H9 (cell line): Measurements from ENCODE around the gene TMEM174. TPM values are rescaled to one million over a fixed set of nuclear protein-coding genes. Genes with fewer than 3 reads are reported as not detected.

ENCODE experiments used
- DNase-seq: peaks from one replicate; pipeline ENCODE4 v3.0.0-alpha.2; 2017
- H2AFZ ChIP-seq: one replicate; pipeline ENCODE4 v1.6.1; 2013; ENCODE audit warnings: mild to moderate bottlenecking, low read length, control low read depth, moderate library complexity
- H2AK5ac ChIP-seq: 2 replicates; pipeline ENCODE4 v1.6.1; 2013; ENCODE audit warnings: low read length, control low read depth, mixed read lengths; ENCODE audit not compliant: insufficient read length
- H2BK120ac ChIP-seq: one replicate; pipeline ENCODE4 v1.6.1; 2013; ENCODE audit warnings: low read depth, mild to moderate bottlenecking, low read length, control low read depth, inconsistent platforms; ENCODE audit not compliant: poor library complexity, severe bottlenecking
- H2BK12ac ChIP-seq: 2 replicates; pipeline ENCODE4 v1.6.1; 2013; ENCODE audit warnings: low read length, control low read depth, mixed read lengths, low read depth; ENCODE audit not compliant: insufficient read length
- H2BK15ac ChIP-seq: 2 replicates; pipeline ENCODE4 v1.6.1; 2013; ENCODE audit warnings: low read depth, low read length, control low read depth
- H2BK20ac ChIP-seq: one replicate; pipeline ENCODE4 v1.6.1; 2013; ENCODE audit warnings: low read depth, mild to moderate bottlenecking, low read length, control low read depth, inconsistent platforms; ENCODE audit not compliant: poor library complexity, severe bottlenecking
- H2BK5ac ChIP-seq: 2 replicates; pipeline ENCODE4 v1.6.1; 2013; ENCODE audit warnings: low read length, control low read depth, mixed read lengths; ENCODE audit not compliant: insufficient read length
- H3K14ac ChIP-seq: 2 replicates; pipeline ENCODE4 v1.6.1; 2013; ENCODE audit warnings: low read length, control low read depth; ENCODE audit not compliant: insufficient read depth
- H3K18ac ChIP-seq: 2 replicates; pipeline ENCODE4 v1.6.1; 2013; ENCODE audit warnings: low read depth, mild to moderate bottlenecking, mixed read lengths, low read length, control low read depth; ENCODE audit not compliant: insufficient read length
- H3K23ac ChIP-seq: 2 replicates; pipeline ENCODE4 v1.6.1; 2013; ENCODE audit warnings: low read length, control low read depth, mixed read lengths, low read depth; ENCODE audit not compliant: insufficient read length
- H3K23me2 ChIP-seq: 2 replicates; pipeline ENCODE4 v1.6.1; 2013; ENCODE audit warnings: low read depth, mild to moderate bottlenecking, mixed read lengths, low read length, control low read depth; ENCODE audit not compliant: insufficient read length, poor library complexity, severe bottlenecking
- H3K27ac ChIP-seq: 2 replicates; pipeline ENCODE4 v1.5.1; 2013; ENCODE audit warnings: low read length, control low read depth, mixed read lengths, low read depth; ENCODE audit not compliant: insufficient read length
- H3K27me3 ChIP-seq: 2 replicates; pipeline ENCODE4 v1.6.1; 2013; ENCODE audit warnings: low read length, control low read depth, inconsistent platforms; ENCODE audit not compliant: insufficient read depth
- H3K4ac ChIP-seq: 2 replicates; pipeline ENCODE4 v1.6.1; 2013; ENCODE audit warnings: low read depth, mild to moderate bottlenecking, control low read depth, inconsistent platforms, low read length, moderate library complexity
- H3K4me1 ChIP-seq: 2 replicates; pipeline ENCODE4 v1.6.1; 2013; ENCODE audit warnings: low read length, control low read depth, inconsistent platforms; ENCODE audit not compliant: insufficient read depth
- H3K4me2 ChIP-seq: 2 replicates; pipeline ENCODE4 v1.6.1; 2013; ENCODE audit warnings: low read length, control low read depth, mixed read lengths; ENCODE audit not compliant: insufficient read length, insufficient read depth
- H3K56ac ChIP-seq: 2 replicates; pipeline ENCODE4 v1.6.1; 2013; ENCODE audit warnings: low read depth, mild to moderate bottlenecking, mixed read lengths, low read length, control low read depth; ENCODE audit not compliant: insufficient read length
- H3K79me1 ChIP-seq: 2 replicates; pipeline ENCODE4 v1.6.1; 2013; ENCODE audit warnings: low read depth, mild to moderate bottlenecking, moderate library complexity, low read length, control low read depth, inconsistent platforms; ENCODE audit not compliant: insufficient read depth, poor library complexity, severe bottlenecking
- H3K79me2 ChIP-seq: 2 replicates; pipeline ENCODE4 v1.6.1; 2013; ENCODE audit warnings: low read length, control low read depth, inconsistent platforms; ENCODE audit not compliant: insufficient read depth
- H3K9ac ChIP-seq: 2 replicates; pipeline ENCODE4 v1.6.1; 2013; ENCODE audit warnings: low read length, control low read depth, mixed read lengths; ENCODE audit not compliant: insufficient read length; ENCODE audit errors: extremely low read depth
- H3K9me3 ChIP-seq: one replicate; pipeline ENCODE4 v1.6.1; 2013; ENCODE audit warnings: low read depth, low read length, inconsistent platforms; ENCODE audit not compliant: control insufficient read depth
- H3T11ph ChIP-seq: one replicate; pipeline ENCODE4 v1.6.1; 2013; ENCODE audit warnings: mild to moderate bottlenecking, low read length, control low read depth, inconsistent platforms
- H4K20me1 ChIP-seq: one replicate; pipeline ENCODE4 v1.6.1; 2013; ENCODE audit not compliant: control insufficient read depth, insufficient read length, insufficient read depth
- H4K5ac ChIP-seq: 2 replicates; pipeline ENCODE4 v1.6.1; 2013; ENCODE audit warnings: low read depth, mild to moderate bottlenecking, mixed read lengths, low read length, control low read depth; ENCODE audit not compliant: insufficient read length
- H4K8ac ChIP-seq: replicated peaks from 2 replicates; pipeline ENCODE4 v1.6.1; 2013; ENCODE audit warnings: low read length, control low read depth, mixed read lengths, low read depth; ENCODE audit not compliant: insufficient read length
- H4K91ac ChIP-seq: 2 replicates; pipeline ENCODE4 v1.6.1; 2013; ENCODE audit warnings: low read depth, mild to moderate bottlenecking, moderate library complexity, mixed read lengths, low read length, control low read depth; ENCODE audit not compliant: insufficient read length
- H3K27ac Mint-ChIP-seq, 3 experiments: 2 replicates in 2 of 3; 3 replicates in 1 of 3; pipeline ENCODE4 v1.8.0; 2020 to 2021; ENCODE audit warnings: mixed read lengths in 3 of 3, mild to moderate bottlenecking in 1 of 3, moderate library complexity in 1 of 3
- H3K27me3 Mint-ChIP-seq: 2 replicates; pipeline ENCODE4 v1.8.0; 2021; ENCODE audit warnings: low read depth, mild to moderate bottlenecking, moderate library complexity, mixed read lengths
- H3K36me3 Mint-ChIP-seq, 3 experiments: 2 replicates in 2 of 3; 3 replicates in 1 of 3; pipeline ENCODE4 v1.8.0; 2020 to 2021; ENCODE audit warnings: low read depth in 3 of 3, mixed read lengths in 3 of 3; ENCODE audit not compliant: insufficient read depth in 1 of 3
- H3K4me1 Mint-ChIP-seq, 2 experiments: 2 replicates each; pipeline ENCODE4 v1.8.0; 2020; ENCODE audit warnings: mixed read lengths in 2 of 2
- H3K4me3 Mint-ChIP-seq, 2 experiments: 2 replicates in 1 of 2; 3 replicates in 1 of 2; pipeline ENCODE4 v1.8.0; 2020 to 2021; ENCODE audit warnings: mild to moderate bottlenecking in 2 of 2, mixed read lengths in 2 of 2, moderate library complexity in 1 of 2
- H3K9me3 Mint-ChIP-seq, 2 experiments: 2 replicates in 1 of 2; 3 replicates in 1 of 2; pipeline ENCODE4 v1.8.0; 2020; ENCODE audit warnings: mild to moderate bottlenecking in 2 of 2, mixed read lengths in 2 of 2, moderate library complexity in 1 of 2
- CTCF ChIP-seq: fragments of 200-600 bp; sonication (generic); conservative IDR thresholded peaks from 3 replicates; pipeline ENCODE4 v1.8.0; 2021; ENCODE audit warnings: antibody characterized with exemption, mild to moderate bottlenecking
- WGBS: extraction: QIAGEN DNeasy Blood & Tissue Kit; methylation state at CpG from one replicate; pipeline ENCODE4 v1.1.7; 2013; ENCODE audit warnings: missing lambda C conversion rate, low lambda C conversion rate, mixed read lengths; ENCODE audit not compliant: insufficient read length; ENCODE audit errors: extremely low coverage; 5-methylcytosine and 5-hydroxymethylcytosine counted together
- total RNA-seq: library from RNA; stranded (reverse); gene quantifications from 2 replicates; pipeline ENCODE4 v1.2.1, GENCODE V29; 2021

Gene TMEM174
- total RNA-seq, 1 experiment from 2014 or later = not detected

- no peaks in the 10 kb centered on the region for H3K36me3 Mint-ChIP-seq
Observed at GRCh38 chr5:73143716-73144115, 29.3 kb upstream of the TMEM174 start.

More at GRCh38 chr5:73143716-73144115, 29.3 kb upstream of the TMEM174 start:
- Histone ChIP-seq H3K4me2 (no peak overlapping the region), H2AFZ (no peak overlapping the region), H3K4ac (no peak overlapping the region), H2BK5ac (no peak overlapping the region), H3K79me2 (no peaks in the 10 kb centered on the region), H4K91ac (no peak overlapping the region), H4K8ac (no peak overlapping the region), H3K27ac (no peak overlapping the region), H3K18ac (no peak overlapping the region), H2BK20ac (no peak overlapping the region), H4K5ac (no peak overlapping the region), H3T11ph (no peak overlapping the region), H3K56ac (no peak overlapping the region), H3K9me3 (no peaks in the 10 kb centered on the region), H3K9ac (no peak overlapping the region), H2BK12ac (no peak overlapping the region), H3K23ac (no peak overlapping the region), H3K14ac (no peak overlapping the region), H2AK5ac (no peak overlapping the region), H3K23me2 (no peaks in the 10 kb centered on the region), H2BK120ac (no peak overlapping the region), H2BK15ac (no peak overlapping the region), H3K4me1 (no peaks in the 10 kb centered on the region), H3K79me1 (no peaks in the 10 kb centered on the region), H3K27me3 (no peaks in the 10 kb centered on the region), H4K20me1 (no peaks in the 10 kb centered on the region)
- Mint-ChIP-seq H3K9me3 (no peaks in the 10 kb centered on the region), H3K4me1 (no peaks in the 10 kb centered on the region), H3K27me3 (no peaks in the 10 kb centered on the region; the same call in 1 of the 2 replicates), H3K4me3 (no peak overlapping the region), H3K27ac (peak overlapping the region in 1 of 3 experiments; percentile 78; a peak in 2 of 7 replicates)
- WGBS = no CpG with 5 or more reads among the region's 6 CpGs
- DNase-seq = no peak
- TF ChIP-seq CTCF = no peak
